ENCODE measurements around the gene CYFIP1.

CYFIP1 gene

DNA sequence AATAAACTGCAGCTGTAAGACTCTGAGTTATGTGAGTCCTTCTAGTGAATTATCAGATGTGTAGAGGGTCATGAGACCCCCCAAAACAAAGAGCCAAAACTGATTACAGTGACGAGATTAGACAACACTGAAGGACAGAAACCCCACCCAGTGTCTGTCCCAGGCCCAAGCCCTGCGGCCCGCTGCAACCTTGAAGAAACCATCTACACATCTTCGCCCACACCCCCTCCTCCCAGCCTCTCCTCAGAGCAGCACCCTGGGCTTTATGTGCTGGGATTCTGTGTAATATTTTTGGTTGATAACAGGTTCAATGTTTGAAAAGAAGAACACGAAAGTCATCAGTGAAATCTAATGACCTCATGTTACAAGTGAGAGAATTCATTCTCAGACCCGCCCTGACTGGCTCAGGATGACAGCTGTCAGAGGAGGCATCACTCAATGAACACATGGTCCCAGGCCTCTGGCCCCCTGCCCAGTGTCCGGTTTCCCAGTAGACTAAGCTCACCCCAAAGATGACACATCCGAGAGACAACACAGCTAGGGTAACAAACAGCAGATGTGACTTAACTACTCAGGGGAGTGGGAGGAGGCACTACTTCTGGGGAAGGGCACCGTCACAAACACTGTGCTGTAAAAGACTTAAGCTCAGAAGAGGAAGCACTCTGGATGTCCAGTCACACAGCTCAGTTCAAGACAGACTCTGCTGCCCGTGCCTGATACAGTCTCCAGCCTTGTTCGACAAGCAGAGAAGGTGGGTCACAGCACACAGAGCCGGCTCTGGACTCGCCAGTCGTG lies 92.8 kb downstream of the CYFIP1 start:
- no peak for DNase-seq

DNA sequence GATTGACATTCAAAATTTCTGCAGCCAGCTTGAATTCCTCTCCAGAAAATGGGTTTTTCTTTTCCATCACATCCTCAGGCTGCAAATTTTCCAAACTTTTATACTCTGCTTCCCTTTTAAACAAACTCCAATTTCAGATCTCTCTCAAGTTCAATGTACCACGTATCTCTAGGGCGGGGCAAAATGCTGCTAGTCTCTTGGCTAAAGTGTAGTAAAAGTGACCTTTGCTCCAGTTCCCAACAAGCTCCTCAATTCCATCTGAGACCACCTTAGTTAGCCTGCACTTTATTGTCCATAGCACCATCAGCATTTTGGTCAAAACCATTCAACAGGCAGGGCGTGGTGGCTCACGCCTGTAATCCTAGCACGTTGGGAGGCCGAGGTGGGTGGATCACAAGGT lies 95.0 kb downstream of the CYFIP1 start:
- DNase-seq = no peak

DNA sequence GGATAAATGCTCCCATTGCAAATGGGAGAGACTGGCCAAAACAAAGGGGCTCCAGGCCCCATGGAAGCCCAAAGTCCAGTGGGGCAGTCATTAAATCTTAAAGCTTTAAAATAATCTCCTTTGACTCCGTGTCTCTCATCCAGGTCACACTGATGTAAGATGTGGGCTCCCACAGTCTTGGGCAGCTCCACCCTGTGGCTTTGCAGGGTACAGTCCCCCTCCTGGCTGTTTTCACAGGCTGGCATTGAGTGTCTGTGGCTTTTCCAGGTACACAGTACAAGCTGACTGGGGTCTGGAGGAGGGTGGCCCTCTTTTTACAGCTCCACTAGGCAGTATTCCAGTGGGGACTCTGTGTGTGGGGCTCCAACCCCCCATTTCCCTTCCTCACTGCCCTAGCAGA lies 95.8 kb downstream of the CYFIP1 start:
- no peak for DNase-seq

DNA sequence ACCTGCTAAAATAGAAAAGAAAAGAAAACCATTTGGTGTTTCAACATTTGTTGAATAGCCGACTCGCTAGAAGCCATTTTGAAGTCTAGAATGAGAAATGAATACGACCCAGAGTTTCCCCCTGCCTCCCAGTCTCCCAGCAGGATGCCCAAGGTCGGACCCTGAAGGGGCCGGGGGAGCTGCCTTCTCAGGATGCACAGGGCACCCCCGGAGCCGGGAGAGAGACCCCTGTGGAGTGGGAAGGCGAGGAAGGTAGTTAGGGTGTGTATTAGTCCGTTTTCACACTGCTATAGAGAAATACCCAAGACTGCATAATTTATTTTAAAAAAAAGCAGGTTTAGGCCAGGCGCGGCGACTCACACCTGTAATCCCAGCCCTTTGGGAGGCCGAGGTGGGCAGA lies 97.0 kb downstream of the CYFIP1 start:
- no peak for DNase-seq

DNA sequence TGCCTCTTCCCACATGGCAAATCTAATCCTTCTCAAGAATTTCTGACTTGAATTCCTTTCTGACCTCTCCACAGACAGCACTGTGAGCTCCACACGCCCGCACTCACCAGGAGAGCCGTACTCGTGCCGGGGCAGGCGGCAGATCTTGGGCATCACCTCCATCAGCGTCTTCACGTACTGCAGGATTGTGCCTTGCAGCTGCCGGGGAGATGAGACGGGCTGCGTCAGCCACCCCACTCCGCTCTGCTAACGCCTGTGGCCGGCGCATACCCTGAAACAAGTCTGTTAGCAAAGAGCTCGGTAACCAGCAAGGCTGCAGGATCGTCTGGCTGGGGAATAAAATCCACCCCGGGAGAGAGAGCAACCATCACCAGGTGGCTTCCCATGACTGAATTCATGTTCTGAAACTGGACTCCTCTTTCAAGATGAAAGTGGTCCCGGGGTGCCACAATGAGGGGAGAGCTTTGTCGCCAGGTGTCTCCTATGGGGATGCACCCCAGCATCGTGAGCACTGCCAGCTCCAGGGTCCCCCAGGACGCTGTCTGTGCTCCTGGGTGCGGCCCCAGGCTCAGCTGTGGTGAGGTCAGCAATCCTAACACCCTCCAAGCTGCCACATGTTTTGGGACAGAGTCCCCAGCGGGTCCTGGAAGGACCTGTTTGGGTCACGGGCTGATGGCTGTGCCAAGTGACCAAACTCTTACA lies 98.3 kb downstream of the CYFIP1 start:
- DNase-seq = no peak

DNA sequence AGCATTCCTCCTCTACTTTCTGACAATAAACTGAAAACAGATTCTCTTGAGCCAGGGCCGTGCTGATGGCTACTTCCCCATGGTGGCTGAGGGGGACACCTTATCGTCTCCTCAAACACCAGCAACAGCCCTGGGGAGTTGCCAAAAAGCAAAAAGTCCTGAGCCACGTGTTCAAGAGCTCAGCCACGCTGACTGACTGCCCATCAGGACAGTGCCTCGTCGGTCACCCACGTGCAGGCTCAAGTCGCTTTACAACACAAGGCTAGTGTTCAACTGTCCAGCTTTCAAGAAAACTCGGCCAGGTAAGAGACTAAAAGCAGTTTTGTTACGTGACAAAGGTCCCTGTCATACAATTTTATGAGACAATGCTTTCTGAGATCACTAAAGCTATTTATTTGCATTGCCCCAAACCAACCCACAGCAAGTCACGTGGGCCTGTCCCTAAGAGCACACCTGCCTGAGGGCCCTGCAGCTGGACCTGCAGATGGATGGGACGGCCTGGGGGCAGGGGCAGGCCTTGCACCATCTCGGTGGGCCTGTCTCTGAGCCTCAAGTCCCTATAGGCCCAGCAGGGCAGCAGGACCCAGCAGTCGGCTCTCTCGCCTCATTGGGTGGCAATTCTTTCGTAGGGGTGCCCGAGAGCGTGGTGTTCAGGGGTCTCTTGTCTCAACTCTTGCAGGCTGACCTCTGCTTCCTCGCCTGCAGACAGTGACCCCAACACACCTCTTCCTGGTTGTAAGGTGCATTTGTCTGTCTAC lies 99.0 kb downstream of the CYFIP1 start:
- no peak for DNase-seq

DNA sequence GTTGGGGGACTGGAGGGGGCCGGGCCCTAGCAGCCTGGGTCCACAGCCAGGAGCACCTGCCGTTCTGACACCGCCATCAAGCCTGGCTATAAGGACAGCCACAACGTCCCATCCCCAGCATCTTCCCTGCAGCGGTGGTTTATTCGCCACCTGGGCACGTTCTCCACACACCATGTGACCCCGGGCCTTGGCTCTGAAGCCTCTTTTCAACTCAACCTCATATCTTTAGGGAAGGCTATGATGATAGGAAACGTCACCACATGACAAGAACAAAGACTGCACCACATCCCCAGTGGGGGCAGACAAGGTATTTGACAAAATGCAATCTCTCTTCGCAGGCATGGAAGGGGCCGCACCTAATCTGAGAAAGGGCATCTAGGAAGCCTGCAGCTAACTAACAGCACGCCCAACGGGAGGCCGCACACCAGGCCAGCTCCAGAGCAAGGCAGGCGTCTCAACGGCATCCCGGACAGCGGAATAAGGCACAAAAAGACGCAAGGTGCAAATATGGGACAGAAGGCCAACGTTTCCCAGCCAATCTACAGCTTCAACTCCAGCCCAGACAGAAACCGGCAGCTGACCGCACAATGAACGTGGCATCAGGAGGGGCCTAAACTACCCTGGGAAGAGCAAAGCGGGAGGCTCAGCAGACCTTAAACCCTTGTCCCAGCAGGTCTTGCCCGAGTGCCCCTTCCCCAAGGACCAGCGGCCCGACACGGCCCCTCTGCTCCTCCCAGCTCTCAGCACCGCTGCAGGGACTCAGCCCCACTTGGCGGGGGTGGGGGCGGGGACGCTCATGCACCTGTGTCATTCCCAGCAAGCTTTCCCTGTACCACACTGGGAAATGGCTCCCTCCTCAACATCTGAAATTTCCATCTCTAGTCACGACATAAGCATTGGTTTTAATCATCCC lies 99.8 kb downstream of the CYFIP1 start:
- DNase-seq = no peak

DNA sequence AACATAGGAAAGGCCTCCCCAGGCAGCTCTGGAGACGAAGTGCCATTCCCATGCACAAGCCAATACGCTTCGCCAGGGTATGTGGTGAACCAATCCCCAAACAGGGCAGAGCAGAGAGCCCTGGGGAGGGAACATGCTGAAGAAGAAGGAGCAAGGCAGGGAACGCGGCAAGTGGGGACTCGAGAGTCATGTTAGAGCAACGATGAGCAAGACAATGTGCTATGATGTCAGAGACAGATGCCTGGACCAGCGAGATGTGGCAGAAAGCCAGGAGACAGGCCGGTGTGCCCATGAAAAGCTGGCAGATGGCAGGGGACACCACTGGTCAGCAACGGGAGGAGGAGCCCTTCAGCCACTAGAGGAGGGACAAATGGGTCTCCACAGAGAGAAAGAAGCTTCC lies 102.1 kb downstream of the CYFIP1 start:
- DNase-seq = no peak

DNA sequence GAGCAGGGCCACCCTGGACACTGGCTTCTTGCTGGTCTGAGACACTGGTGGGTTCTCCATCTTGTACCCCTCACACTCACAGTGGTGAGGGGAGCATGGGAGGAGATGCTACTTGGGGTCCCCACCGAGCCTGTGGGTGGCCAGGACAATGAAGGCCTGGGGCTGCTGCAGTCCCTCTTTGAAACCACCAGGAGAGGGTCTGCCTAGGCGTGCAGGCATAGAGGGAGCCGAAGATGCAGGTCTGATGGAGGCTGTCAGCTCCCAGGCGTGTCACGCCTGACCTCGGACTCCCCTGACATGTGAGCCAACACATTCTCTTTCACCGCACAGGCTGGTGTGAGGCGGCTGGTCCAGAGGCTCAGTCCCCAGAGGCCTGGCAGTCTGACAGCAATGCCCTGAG lies 102.6 kb downstream of the CYFIP1 start:
- DNase-seq = no peak

DNA sequence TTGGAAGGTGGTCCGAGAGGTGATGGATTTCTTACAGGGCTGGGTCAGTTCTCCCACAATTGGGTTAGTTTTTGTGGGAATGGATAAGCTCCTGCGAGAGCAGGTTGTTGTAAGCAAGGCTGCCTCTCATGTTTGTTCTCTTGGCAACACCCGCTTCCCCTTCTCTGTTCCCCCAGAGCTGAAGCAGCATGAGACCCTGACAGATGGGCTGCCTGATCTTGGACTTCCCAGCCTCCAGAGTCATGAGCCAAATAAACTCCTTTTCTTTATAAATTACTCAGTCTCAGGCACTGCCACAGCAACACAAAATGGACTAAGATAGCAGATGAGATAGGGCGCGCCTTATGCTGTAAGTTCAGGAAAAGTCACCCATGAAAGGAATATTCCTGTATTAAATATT lies 103.1 kb downstream of the CYFIP1 start:
- DNase-seq = no peak

DNA sequence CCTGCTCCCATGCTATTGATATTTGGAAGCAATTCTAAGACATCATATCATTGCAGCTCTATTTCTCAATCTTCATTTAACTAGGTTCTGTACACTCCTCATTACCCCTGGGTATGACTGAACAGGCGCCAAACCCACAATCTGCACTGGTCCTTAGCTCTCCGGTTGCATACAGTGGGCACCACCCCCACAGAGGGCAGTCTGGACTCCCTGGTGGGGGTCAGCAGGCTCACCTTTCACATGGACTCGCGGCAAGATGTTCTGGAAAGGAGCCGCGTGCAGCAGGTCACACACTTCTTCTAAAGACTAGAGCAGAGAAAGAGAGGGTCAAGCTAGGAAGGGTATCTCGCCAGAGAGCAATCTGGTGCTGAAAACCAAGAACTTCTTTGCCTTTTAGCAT lies 105.2 kb downstream of the CYFIP1 start:
- no peak for DNase-seq

DNA sequence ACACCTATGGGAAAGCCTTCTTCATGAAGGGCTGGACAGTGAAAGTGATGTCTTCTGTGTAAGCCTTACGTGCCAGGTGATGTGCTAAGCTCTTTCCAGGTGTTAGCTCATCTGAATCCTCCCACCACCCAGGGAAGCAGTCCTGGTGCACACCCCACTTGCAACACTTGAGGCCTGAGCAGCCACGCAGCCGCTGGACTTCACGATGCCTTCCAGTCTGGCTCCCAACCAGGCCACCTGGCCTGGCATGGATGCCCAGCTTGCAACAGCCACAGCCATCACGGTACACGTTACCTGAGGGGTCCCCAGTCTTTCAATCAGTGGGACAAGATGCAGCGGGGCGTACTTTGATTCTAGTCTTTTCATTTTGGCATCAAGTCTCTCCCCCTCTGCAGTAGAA lies 105.9 kb downstream of the CYFIP1 start:
- DNase-seq = no peak

DNA sequence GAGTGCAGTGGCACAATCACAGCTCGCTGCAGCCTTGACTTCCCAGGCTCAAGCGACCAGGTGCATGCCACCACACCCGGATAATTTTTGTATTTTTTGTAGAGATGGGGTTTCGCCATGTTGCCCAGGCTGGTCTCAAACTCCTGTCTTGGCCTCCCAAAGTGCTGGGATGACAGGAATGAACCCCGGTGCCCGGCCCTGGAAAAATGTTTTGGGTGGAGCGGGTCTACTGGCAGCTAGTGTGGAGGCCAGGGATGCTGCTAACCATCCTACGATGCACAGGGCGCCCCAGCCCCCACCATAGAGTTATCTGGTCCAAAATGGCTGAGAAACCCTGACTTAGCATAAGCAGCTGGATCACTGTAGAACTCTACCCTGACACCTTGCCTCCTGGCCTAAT lies 106.3 kb downstream of the CYFIP1 start:
- no peak for DNase-seq

DNA sequence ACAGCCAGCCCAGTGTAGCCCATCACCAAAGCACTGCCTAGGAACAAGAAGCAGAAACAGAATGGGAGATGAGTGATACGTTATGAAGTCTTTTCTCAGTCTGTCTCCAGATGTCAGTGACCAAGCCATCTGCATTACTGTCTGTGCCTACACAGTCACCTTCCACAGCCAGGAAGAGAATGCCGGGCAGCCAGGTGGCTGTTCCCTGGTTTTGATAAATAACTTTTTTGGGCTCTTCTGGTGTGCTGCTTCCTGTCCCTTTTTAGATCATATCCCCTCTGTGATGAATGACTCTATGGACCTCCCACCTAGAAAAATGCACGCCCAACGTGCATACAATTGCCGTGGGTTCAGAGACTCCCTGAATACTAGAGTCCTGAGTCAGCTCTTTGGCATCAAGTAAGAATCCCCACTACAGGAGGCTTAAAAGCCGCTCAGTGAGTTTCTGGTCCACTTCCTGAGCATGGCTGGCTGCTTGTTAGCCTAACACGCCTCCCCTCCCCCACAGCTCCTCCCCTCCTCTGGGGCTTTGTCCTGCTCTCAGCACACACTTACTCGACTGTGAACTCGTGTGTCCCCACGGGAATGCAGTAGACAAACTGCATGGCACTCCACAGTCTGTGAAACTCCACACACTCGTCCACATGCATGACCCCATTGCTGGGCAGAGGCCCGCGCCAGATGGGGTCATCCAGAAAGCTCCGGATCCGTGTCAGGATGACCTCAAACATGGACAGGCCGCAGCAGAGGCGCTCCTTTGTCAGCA lies 107.0 kb downstream of the CYFIP1 start:
- no peak for DNase-seq

DNA sequence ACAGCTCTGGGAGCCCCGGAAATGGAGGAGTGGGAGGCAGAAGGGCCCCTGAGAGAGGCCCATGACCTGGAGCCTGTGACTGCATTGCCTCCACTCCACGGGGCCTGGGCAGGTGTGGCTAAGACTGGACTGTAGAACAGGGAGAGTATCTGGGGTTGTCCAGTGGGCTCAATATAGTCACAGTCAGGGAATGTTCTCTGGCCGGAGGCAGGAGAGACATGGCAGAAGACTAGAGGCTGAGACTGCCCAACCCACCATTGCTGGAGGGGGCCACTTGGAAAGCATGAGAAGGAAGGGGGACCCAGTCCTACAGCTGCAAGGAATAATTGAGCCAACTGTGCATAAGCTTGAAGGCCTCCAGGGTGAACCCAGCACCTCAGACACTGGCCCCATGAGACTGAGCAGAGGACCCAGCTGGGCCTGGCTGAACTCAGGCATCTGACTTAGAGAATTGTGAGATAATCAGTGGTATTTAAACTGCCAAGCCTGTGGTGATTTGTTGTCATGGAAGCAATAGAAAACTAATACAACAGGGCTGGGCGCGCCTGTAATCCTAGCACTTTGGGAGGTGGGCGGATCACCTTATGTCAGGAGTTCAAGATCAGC lies 108.6 kb downstream of the CYFIP1 start:
- DNase-seq = no peak

DNA sequence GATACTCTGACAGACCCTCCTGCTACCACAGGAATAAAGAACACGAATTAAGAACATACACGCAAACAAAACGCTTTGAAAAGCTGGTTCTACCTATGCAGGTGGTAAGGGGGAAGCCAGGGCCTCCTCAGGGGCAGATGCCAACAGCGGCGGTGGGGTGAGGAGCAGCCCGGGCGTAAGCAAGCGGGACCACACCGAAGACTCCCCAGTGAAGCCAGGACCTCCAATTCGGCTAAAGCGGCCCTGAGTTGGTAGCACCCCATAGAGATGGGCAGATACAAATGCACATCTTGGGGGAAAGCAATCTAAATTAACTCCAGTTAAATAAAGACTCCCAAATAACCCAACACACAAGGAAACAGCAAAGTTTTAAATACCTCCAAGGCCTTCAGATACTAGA lies 109.3 kb downstream of the CYFIP1 start:
- DNase-seq = no peak

DNA sequence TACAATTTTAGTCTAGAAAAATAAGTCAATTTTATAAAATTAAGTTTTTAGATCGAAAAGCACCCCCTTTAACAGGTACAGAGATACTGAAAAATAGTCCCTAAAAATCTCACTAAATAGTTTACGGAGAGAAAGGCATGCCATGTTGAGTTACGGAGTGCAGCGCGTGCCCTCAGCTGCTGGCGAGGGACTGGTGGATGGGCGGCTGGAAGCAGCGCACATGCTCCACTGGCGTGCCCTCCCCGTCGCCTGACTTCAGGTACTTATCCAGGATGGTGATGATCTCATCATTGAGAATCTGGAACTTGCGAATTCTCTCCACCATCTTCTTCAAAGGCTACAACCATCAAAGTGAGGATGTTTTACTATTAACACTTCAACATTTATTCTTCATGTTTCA lies 110.3 kb downstream of the CYFIP1 start:
- DNase-seq = no peak

DNA sequence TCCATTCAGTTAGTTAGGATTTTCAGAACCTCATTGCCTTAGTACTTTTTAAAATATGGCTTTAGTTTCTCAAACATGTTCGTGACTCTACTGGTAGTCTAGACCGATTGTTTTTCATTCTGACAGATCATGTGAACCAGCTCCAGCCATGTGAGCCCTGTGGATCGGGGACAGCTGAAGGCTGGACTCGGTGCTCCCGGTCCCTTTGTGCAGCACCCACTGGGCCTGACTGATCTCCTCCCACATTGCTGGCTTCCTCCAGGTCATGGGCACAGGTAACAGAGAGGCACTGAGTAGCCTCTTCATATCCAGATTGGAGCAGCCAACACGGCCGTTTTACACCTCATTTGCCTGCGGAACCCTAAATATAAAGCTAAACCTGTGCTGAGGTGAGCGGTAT lies 111.2 kb downstream of the CYFIP1 start:
- DNase-seq = no peak

DNA sequence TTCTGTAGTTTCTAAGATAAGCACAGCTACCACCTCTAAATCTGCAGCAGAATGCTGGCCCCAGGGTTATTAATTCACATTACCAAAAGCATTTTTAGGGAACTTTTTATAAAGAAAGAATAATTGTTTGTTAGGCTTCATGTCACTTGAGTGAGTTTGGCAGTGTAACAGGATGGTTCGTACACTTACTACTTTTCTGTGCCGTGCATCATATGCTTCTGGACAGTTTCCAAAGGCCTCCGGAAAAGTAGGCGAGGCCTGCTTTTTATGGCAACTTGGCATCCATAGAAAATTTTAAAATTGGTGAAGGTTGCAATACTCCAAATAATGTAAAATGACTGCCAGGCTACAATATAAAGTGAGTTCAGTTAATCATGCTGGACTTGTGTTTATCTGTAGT lies 111.7 kb downstream of the CYFIP1 start:
- no peak for DNase-seq

DNA sequence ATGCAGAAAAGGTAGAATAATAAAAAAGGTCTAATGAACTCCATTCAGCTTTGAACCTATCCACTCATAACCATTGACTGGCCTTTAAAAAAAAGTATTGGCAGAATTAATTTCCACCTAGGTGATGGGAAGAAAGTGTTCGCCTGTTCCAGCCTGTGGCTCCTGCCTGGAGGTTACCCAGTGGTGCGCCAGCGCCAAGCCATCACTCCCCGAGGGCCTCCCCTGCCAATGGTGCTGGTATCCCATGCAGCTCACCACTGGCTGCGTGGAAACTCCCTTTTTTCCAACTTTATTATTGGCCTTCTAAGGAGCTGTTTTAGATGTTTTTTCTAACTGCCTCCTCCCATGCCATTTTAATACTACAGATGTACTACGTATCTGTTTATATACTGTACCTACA lies 112.3 kb downstream of the CYFIP1 start:
- DNase-seq = no peak

DNA sequence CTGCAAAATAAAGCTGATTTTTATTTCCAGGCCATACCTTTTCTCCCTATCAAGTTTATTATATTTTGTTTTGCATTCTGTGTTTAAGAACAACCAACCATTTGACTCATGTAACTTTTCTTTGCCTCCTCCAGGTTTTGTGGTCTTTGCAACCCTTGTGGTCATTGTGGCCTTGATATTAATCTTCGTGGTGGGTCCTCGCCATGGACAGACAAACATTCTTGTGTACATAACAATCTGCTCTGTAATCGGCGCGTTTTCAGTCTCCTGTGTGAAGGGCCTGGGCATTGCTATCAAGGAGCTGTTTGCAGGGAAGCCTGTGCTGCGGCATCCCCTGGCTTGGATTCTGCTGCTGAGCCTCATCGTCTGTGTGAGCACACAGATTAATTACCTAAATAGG lies 114.1 kb downstream of the CYFIP1 start:
- DNase-seq = no peak

DNA sequence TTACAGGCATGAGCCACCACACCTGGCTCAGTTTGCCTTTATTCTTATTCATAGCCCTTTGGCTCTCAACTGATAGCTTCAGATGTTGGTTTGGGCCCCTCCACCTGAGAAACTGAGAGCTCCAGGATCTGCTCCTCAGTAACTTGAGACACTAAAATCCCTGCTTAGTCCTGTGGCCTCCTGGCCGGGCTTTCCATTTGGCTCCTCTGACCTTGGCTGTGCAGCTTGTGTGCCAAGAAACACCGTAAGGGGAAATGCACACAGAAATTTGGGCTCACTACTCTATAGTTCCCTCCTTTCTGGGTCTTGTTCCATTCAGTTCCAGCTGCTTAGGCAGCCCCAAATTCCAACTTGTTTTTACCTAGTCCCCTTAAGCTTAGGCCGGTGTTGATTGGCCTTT lies 116.8 kb downstream of the CYFIP1 start:
- no peak for DNase-seq

Data from effector CD4-positive, alpha-beta T cell (primary cell).